NB4 (cell line): ENCODE results near the gene RFX2.

Experiments used
- DNase-seq: peaks from one replicate; pipeline ENCODE4 v3.0.0; 2010; ENCODE audit warnings: low read depth
- H3K4me3 ChIP-seq: one replicate; pipeline ENCODE4 v1.5.1; 2011; ENCODE audit warnings: mild to moderate bottlenecking, low read depth, low read length, moderate library complexity
- MYC ChIP-seq: IDR thresholded peaks from 2 replicates; pipeline ENCODE4 v1.6.1; 2011; ENCODE audit warnings: low read depth, low read length
- POLR2A ChIP-seq: IDR thresholded peaks from 2 replicates; pipeline ENCODE4 v1.6.1; 2011; ENCODE audit warnings: mild to moderate bottlenecking; ENCODE audit not compliant: insufficient read length; ENCODE audit errors: extremely low read depth
- TF ChIP-seq, protein P1 (sequence below): IDR thresholded peaks from 2 replicates; pipeline ENCODE4 v1.6.1; 2011; ENCODE audit warnings: low read depth, low read length
- TF ChIP-seq, protein P2 (sequence below): IDR thresholded peaks from one replicate; pipeline ENCODE4 v1.5.1; 2012; ENCODE audit warnings: low read depth, low read length

Gene RFX2

DNA sequence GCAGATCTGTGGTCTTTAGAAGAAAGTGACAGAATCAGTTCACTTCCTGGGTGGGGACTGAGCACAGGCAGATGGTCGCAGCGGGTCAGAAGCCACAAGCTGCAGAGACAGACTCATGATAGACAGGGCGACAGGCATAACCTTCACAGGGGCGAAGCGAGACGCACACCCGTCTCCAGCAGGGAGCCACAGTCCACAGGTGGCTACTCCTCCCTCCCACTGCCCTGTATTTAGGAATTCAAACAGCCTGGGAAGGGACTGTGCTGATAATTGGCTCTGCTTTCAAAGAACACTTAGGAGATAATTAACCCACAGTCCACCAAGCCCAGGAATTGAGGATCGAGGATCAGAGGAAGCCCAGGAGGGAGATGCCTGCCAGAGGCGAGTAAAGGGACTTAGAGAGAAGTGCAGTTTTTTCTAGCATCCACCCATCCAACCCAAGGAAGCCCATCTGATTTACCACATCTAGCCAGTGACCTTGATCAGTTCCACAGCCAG, 23.2 kb downstream of the RFX2 start:
- peak; percentile 71 for DNase-seq
- H3K4me3 ChIP-seq, result peak overlapping the region; percentile 10
- TF ChIP-seq MYC, result no peak
- TF ChIP-seq, protein P1, sequence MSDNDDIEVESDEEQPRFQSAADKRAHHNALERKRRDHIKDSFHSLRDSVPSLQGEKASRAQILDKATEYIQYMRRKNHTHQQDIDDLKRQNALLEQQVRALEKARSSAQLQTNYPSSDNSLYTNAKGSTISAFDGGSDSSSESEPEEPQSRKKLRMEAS, result peak; percentile 55
- TF ChIP-seq, protein P2, sequence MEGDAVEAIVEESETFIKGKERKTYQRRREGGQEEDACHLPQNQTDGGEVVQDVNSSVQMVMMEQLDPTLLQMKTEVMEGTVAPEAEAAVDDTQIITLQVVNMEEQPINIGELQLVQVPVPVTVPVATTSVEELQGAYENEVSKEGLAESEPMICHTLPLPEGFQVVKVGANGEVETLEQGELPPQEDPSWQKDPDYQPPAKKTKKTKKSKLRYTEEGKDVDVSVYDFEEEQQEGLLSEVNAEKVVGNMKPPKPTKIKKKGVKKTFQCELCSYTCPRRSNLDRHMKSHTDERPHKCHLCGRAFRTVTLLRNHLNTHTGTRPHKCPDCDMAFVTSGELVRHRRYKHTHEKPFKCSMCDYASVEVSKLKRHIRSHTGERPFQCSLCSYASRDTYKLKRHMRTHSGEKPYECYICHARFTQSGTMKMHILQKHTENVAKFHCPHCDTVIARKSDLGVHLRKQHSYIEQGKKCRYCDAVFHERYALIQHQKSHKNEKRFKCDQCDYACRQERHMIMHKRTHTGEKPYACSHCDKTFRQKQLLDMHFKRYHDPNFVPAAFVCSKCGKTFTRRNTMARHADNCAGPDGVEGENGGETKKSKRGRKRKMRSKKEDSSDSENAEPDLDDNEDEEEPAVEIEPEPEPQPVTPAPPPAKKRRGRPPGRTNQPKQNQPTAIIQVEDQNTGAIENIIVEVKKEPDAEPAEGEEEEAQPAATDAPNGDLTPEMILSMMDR, result no peak

DNA sequence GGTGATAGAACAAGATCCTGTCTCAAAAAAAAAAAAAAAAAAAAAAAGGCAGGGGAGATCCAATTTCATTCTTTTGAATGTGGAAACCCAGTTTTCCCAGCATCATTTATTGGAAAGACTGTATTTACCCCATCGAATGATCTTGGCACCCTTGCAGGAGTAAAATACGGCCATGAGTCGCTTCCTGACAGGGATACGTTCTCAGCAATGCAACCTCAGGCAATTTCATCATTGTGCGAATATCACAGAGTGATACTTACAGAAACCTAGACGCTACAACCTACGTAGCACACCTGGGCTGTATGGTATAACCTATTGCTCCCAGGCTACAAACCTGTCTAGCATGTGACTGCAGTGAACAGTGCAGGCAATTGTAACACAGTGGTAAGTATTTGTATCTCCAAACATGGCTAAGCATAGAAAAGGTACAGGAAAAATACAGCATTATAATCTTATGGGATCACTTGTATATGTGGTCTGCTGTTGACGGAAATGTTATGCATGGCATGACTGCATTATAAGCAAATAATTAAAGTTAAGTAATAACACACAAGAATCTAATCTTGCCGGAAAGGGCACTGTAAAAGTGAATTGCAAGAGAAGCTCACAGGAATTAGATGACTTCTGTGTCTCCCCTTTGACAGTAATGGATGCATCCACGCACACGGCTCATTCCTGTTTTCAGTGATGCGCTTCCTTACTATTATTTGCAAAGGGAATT, 24.1 kb downstream of the RFX2 start:
- TF ChIP-seq POLR2A (no peak), MYC (no peak)
- TF ChIP-seq, protein P2, result no peak
- TF ChIP-seq, protein P1, result no peak
- DNase-seq, result no peak

DNA sequence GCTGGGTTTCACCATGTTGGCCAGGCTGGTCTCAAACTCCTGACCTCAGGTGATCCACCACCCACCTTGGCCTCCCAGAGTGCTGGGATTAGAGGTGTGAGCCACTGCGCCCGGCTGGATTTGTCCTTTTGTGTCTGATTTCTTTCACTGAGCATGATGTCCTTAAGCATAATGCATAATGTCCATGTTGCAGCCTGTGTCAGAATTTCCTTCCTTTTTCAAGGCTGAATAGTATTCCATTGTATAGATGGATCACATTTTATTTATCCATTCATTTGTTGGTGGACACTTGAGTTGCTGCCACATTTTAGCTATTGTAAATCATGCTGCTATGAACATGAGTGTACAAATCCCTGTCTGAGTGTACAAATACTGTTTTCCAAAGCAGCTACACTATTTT, 25.5 kb downstream of the RFX2 start:
- H3K4me3 ChIP-seq, result no peak overlapping the region

More for the DNA sequence above, 24.1 kb downstream of the RFX2 start:
- H3K4me3 ChIP-seq, result no peak overlapping the region

DNA sequence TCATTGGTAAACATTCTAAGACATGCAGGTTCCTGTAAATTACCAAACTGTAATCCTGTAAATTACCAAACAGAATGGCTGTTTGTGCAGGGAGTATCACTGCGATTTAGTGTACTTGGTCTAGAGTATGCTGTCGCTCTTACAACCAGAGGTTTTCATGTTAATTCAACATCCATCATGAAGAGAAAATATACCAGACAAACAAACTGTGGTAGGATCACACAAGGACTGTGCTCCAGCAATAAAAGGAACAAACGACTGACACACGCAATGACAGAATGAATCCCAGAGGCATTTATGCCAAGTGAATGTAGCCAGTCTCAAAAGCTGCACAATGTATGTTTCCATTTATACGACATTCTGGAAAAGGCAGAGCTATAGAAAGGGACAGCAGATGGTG, 31.2 kb downstream of the RFX2 start:
- H3K4me3 ChIP-seq, result no peak overlapping the region
- no peak for DNase-seq
- TF ChIP-seq MYC (no peak), POLR2A (no peak)
- TF ChIP-seq, protein P1, result no peak
- TF ChIP-seq, protein P2, result no peak

More for the DNA sequence above, 25.5 kb downstream of the RFX2 start:
- TF ChIP-seq POLR2A, result no peak
- TF ChIP-seq, protein P2, result no peak
- TF ChIP-seq, protein P1, result no peak
- no peak for DNase-seq

DNA sequence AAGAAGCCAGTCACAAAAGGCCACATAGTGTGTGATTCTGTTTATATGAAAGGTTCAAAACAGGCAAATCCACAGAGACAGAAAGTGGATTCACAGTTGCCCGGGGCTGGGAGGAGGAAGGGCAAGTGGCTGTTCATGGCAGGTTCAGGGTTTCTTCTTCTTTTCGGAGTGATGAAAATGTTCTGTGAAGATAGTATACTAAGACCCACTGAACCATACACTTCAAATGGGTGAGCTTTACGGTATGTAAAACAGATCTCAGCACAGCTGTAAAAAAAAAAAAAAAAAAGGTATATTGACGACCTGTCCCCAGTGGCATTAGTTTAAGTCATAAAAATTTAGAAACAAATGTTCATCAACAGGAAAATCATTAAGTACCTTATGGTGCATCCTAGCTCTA, 32.2 kb downstream of the RFX2 start:
- H3K4me3 ChIP-seq, result no peak overlapping the region
- DNase-seq, result no peak
- TF ChIP-seq POLR2A (no peak), MYC (no peak)
- TF ChIP-seq, protein P2, result no peak
